Natural killer cell (primary cell): ENCODE data around the gene BSPH1. TPM values are rescaled to one million over a fixed set of nuclear protein-coding genes. Genes with fewer than 3 reads are reported as not detected.
"Not testable (repeated sequence)": the region's sequence is repeated elsewhere in the genome, so short reads cannot be mapped to it uniquely, and the experiment has no call there.

Source experiments
- ATAC-seq, 3 donors: fragments of 150-1000 bp in 2 of 3; fragments of 200-7000 bp in 1 of 3; cut with Tn5 transposase; 1 replicate in 1 of 3; 2 replicates in 2 of 3; pipeline ENCODE4 v1.10.0; 2021; ENCODE audit warnings: mild to moderate bottlenecking in 2 of 3, moderate library complexity in 2 of 3
- DNase-seq, 2 donors: peaks; one replicate each; pipeline versions ENCODE4 v3.0.0 to v3.0.0-alpha.2; 2013 to 2021; ENCODE audit warnings: mixed read lengths in 1 of 2
- H3K27ac ChIP-seq: one replicate; pipeline ENCODE4 v1.5.1; 2013; ENCODE audit warnings: mild to moderate bottlenecking, low read length
- H3K27me3 ChIP-seq: one replicate; pipeline ENCODE4 v1.6.1; 2013; ENCODE audit warnings: low read length; ENCODE audit not compliant: control insufficient read depth, insufficient read depth
- H3K36me3 ChIP-seq: one replicate; pipeline ENCODE4 v1.6.1; 2013; ENCODE audit warnings: low read length; ENCODE audit not compliant: control insufficient read depth, insufficient read depth
- H3K4me1 ChIP-seq: one replicate; pipeline ENCODE4 v1.6.1; 2013; ENCODE audit warnings: low read length; ENCODE audit not compliant: control insufficient read depth, insufficient read depth
- H3K4me3 ChIP-seq: one replicate; pipeline ENCODE4 v1.5.1; 2013; ENCODE audit warnings: low read length
- H3K9me3 ChIP-seq: one replicate; pipeline ENCODE4 v1.6.1; 2013; ENCODE audit warnings: low read length; ENCODE audit not compliant: control insufficient read depth, insufficient read depth
- H3K27ac Mint-ChIP-seq, 2 donors: one replicate each; pipeline ENCODE4 v1.8.0; 2022; ENCODE audit warnings: mild to moderate bottlenecking in 2 of 2, mixed read lengths in 2 of 2, moderate library complexity in 1 of 2
- H3K27me3 Mint-ChIP-seq, 2 donors: one replicate each; pipeline ENCODE4 v1.8.0; 2022; ENCODE audit warnings: low read depth in 2 of 2, mixed read lengths in 2 of 2
- H3K36me3 Mint-ChIP-seq: one replicate; pipeline ENCODE4 v1.8.0; 2022; ENCODE audit warnings: mixed read lengths
- H3K4me1 Mint-ChIP-seq, 2 donors: one replicate each; pipeline ENCODE4 v1.8.0; 2022; ENCODE audit warnings: mixed read lengths in 2 of 2
- H3K4me3 Mint-ChIP-seq: one replicate; pipeline ENCODE4 v1.8.0; 2022; ENCODE audit warnings: mild to moderate bottlenecking, moderate library complexity, mixed read lengths
- H3K9me3 Mint-ChIP-seq, 2 donors: one replicate each; pipeline ENCODE4 v1.8.0; 2022; ENCODE audit warnings: mixed read lengths in 2 of 2
- WGBS: methylation state at CpG from one replicate; pipeline ENCODE4 v1.1.7; 2013; ENCODE audit warnings: missing lambda C conversion rate; ENCODE audit not compliant: insufficient coverage; 5-methylcytosine and 5-hydroxymethylcytosine counted together
- intact Hi-C: fragments of 100-400 bp; cut with micrococcal nuclease; formaldehyde crosslinking; loops from one replicate; pipeline ENCODE4 v1.14.2; 2022
- total RNA-seq, 4 donors: library from RNA; stranded (reverse); fragments of 120-200 nt in 1 of 4; gene quantifications; one replicate each; pipeline versions ENCODE4 v1.2.3 to v1.2.4, GENCODE V29; 2013 to 2022
- TF ChIP-seq, protein P1 (sequence below): fragments of 200-600 bp; IDR thresholded peaks from one replicate; pipeline ENCODE4 v1.8.0; 2022; ENCODE audit warnings: antibody characterized with exemption

Gene BSPH1
- total RNA-seq, 3 donors from 2014 or later (not counting 1 experiment from before 2014, with no cell fraction given): not detected

DNA sequence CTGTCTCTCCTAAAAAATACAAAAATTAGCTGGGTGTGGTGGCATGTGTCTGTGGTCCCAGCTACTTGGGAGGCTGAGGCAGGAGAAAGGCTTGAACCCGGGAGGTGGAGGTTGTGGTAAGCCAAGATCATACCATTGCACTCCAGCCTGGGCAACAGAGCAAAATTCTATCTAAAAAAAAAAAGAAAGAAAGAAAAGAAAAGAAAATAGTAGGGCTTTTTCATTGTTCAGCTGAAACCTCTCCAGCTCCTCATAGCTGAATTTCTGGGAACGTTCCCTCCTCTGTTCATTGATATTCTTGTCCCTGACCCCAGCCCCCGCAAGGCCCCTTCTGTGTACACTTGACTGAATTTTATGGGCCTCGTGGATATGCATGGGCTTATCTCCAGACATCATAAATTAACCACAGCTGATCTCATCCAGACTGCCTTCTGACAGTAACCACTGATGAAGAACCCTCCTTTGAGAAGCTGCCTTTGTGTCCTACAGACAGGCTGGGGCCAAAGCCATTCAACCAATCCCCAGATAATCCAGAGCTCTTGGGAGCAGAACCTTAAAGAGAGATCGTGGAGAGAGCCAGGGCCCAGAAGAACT, 2.3 kb upstream of the BSPH1 start, which contains the start of gene ELSPBP1:
TSS of gene ELSPBP1 (plus strand) at position 424 of the 594 bp plus-strand sequence. CDS start 14,036 bp downstream, outside the sequence.
- Histone ChIP-seq H3K4me3 (no peak within 1 kb of the TSS), H3K9me3 (no peaks in the 10 kb centered on the region), H3K4me1 (no peaks in the 10 kb centered on the region), H3K27ac (no peak within 1 kb of the TSS), H3K27me3 (peaks cover 2% of the 10 kb centered on the region), H3K36me3 (no peaks in the 10 kb centered on the region)
- Mint-ChIP-seq H3K4me1 (no peaks in the 10 kb centered on the region), H3K27me3 (peaks cover 20 to 26% of the 10 kb centered on the region in 2 donors), H3K9me3 (no peaks in the 10 kb centered on the region), H3K4me3 (no peak within 1 kb of the TSS), H3K27ac (no peak within 1 kb of the TSS), H3K36me3 (no peaks in the 10 kb centered on the region)
- TF ChIP-seq, protein P1, sequence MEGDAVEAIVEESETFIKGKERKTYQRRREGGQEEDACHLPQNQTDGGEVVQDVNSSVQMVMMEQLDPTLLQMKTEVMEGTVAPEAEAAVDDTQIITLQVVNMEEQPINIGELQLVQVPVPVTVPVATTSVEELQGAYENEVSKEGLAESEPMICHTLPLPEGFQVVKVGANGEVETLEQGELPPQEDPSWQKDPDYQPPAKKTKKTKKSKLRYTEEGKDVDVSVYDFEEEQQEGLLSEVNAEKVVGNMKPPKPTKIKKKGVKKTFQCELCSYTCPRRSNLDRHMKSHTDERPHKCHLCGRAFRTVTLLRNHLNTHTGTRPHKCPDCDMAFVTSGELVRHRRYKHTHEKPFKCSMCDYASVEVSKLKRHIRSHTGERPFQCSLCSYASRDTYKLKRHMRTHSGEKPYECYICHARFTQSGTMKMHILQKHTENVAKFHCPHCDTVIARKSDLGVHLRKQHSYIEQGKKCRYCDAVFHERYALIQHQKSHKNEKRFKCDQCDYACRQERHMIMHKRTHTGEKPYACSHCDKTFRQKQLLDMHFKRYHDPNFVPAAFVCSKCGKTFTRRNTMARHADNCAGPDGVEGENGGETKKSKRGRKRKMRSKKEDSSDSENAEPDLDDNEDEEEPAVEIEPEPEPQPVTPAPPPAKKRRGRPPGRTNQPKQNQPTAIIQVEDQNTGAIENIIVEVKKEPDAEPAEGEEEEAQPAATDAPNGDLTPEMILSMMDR: no peak
- DNase-seq (no peak), ATAC-seq (no peak)
- intact Hi-C loops: no loop called here
- 61% methylated on average over 5 of the region's 5 CpGs for WGBS

DNA sequence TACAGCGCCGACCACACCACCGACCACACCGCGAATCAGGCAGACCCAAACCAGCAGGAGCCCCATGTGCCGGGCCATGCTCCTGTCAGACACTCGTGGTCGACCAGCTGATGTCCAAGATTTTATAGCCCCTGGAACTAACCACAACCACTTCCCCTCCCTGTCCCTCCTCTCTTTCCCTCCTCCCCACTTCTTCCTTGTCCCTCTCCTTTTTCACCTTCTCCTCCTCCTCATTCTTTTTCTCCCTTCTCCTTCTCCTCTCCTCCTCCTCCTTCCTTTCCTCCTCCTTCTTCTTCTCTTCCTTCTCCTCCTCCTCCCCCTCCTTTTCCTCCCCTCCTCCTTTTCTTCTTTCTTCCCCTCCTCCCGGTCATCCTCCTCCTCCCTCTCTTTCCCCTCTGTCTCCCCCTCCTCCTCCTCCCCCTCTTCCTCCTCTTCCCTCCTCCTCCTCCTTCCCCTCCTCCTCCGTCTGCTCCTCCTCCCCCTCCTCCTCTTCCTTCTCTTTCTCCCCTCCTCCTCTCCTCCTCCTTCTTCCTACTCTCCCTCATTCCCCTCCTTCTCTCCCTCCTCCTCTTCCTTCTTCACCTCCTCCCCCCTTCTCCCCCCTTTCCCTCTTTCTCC, 670 bp downstream of the BSPH1 start:
- DNase-seq (no peak), ATAC-seq (no peak)
- Mint-ChIP-seq H3K27me3 (peaks cover 20 to 27% of the 10 kb centered on the region in 2 donors), H3K9me3 (no peaks in the 10 kb centered on the region), H3K27ac (no peak overlapping the region), H3K36me3 (no peaks in the 10 kb centered on the region), H3K4me1 (no peaks in the 10 kb centered on the region), H3K4me3 (no peak overlapping the region)
- TF ChIP-seq, protein P1: no peak
- Histone ChIP-seq H3K9me3 (no peaks in the 10 kb centered on the region), H3K4me1 (no peaks in the 10 kb centered on the region), H3K36me3 (no peaks in the 10 kb centered on the region), H3K27me3 (peaks cover 2% of the 10 kb centered on the region), H3K27ac (no peak overlapping the region), H3K4me3 (no peak overlapping the region)
- 31% methylated on average over 10 of the region's 10 CpGs for WGBS
- intact Hi-C loops: no loop called here

DNA sequence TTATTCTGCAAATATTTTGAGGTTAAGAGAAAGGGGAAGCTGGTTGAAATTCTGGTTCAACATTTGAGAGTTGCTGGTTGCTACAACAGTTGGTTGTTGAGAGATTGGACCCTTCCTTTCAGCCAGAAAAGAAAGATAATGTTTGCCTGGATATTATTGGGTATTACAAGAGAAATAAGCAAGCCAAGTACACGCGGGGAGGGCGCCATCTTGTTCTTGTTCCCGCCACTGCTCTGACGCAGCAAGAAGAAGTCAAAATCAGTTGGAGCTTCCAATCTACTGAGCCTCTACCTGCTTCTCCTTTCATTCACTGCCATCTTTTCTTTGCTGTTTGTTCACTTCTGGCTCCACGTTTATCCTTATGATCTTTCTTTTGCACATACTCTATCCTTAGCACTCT, 18.4 kb downstream of the BSPH1 start:
- DNase-seq (no peak), ATAC-seq (no peak)
- TF ChIP-seq, protein P1: no peak
- WGBS: 83% methylated on average over 6 of the region's 6 CpGs
- no peaks in the 10 kb centered on the region for H3K4me1 Mint-ChIP-seq
- Histone ChIP-seq H3K4me3 (no peak overlapping the region), H3K9me3 (no peaks in the 10 kb centered on the region), H3K36me3 (no peaks in the 10 kb centered on the region), H3K27ac (no peak overlapping the region), H3K4me1 (no peaks in the 10 kb centered on the region), H3K27me3 (no peaks in the 10 kb centered on the region)
- no peaks in the 10 kb centered on the region for H3K9me3 Mint-ChIP-seq
- H3K36me3 Mint-ChIP-seq: no peaks in the 10 kb centered on the region
- H3K27me3 Mint-ChIP-seq: peaks cover 19 to 30% of the 10 kb centered on the region in 2 donors
- no peak overlapping the region for H3K4me3 Mint-ChIP-seq
- intact Hi-C loops: no loop called here
- no peak overlapping the region for H3K27ac Mint-ChIP-seq

DNA sequence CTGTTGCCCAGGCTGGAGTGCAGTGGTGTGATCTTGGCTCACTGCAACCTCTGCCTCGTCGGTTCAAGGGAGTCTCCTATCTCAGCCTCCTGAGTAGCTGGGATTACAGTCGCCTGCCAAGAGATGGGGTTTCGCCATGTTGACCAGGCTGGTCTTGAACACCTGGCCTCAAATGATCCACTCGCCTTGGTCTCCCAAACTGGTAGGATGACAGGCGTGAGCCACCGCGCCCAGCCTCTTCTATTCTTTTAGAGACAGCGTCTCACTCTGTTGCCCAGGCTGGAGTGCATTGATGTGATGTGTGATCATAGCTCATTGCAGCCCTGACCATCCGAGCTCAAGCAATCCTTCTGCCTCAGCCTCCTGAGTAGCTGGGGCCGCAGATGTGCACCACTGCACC, 36.0 kb downstream of the BSPH1 start:
- H3K4me3 Mint-ChIP-seq, H3K27ac Mint-ChIP-seq, ATAC-seq, H3K4me1 ChIP-seq, H3K9me3 ChIP-seq, H3K27me3 ChIP-seq, H3K4me1 Mint-ChIP-seq, H3K9me3 Mint-ChIP-seq, DNase-seq, intact Hi-C loops, H3K36me3 ChIP-seq, H3K4me3 ChIP-seq, H3K27ac ChIP-seq, H3K36me3 Mint-ChIP-seq: not testable (repeated sequence)
- peaks cover under 1 to 10% of the 10 kb centered on the region in 2 donors for H3K27me3 Mint-ChIP-seq
- WGBS: 92% methylated on average over 6 of the region's 11 CpGs

DNA sequence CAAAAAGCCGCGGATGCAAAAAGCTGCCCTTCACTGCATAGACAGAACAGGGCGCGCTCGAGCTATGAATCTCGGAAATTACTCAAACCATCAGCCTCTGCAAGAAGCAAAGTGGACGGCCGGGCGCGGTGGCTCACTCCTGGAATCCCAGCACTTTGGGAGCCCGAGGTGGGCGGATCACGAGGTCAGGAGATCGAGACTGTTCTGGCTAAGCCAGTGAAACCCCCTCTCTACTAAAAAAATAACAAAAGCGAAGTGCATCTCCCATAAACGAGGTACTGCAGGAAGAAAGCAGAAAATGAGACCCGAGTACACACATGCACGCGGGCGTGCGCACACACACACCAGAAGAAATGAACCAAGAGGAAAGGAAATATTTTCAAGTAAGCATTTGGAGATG, 39.8 kb downstream of the BSPH1 start:
- H3K27ac Mint-ChIP-seq, H3K36me3 Mint-ChIP-seq, ATAC-seq, H3K4me1 ChIP-seq, H3K4me3 Mint-ChIP-seq, H3K27me3 Mint-ChIP-seq, H3K27me3 ChIP-seq, H3K4me3 ChIP-seq, H3K9me3 Mint-ChIP-seq, intact Hi-C loops, H3K27ac ChIP-seq, H3K9me3 ChIP-seq, H3K36me3 ChIP-seq, DNase-seq, H3K4me1 Mint-ChIP-seq: not testable (repeated sequence)
- WGBS: no CpG with 5 or more reads among the region's 21 CpGs
